GM12891 (cell line): ENCODE results near the gene MAPT.

ENCODE experiments used
- PAX5 ChIP-seq: IDR thresholded peaks from 2 replicates; pipeline ENCODE4 v1.6.1; 2011; ENCODE audit warnings: low read length, moderate library complexity, mild to moderate bottlenecking; ENCODE audit not compliant: insufficient read depth, severe bottlenecking
- POLR2A ChIP-seq: IDR thresholded peaks from 2 replicates; pipeline ENCODE4 v1.6.1; 2011; ENCODE audit warnings: low read depth, low read length, control low read depth
- POLR2AphosphoS5 ChIP-seq: IDR thresholded peaks from 2 replicates; pipeline ENCODE4 v1.6.1; 2011; ENCODE audit warnings: low read depth, low read length, control low read depth
- SPI1 ChIP-seq: IDR thresholded peaks from 2 replicates; pipeline ENCODE4 v1.6.1; 2011; ENCODE audit warnings: low read depth, low read length, control low read depth
- TAF1 ChIP-seq: IDR thresholded peaks from 2 replicates; pipeline ENCODE4 v1.6.1; 2011; ENCODE audit warnings: low read depth, low read length, control low read depth

GRCh38 chr17:45989759-45990158 lies 95.4 kb downstream of the MAPT start:
- no peak for TF ChIP-seq POLR2A
- no peak for TF ChIP-seq POLR2AphosphoS5
- no peak for TF ChIP-seq TAF1
- no peak for TF ChIP-seq SPI1
- no peak for TF ChIP-seq PAX5
